ENCODE results near the gene MAJIN.

MAJIN gene

DNA sequence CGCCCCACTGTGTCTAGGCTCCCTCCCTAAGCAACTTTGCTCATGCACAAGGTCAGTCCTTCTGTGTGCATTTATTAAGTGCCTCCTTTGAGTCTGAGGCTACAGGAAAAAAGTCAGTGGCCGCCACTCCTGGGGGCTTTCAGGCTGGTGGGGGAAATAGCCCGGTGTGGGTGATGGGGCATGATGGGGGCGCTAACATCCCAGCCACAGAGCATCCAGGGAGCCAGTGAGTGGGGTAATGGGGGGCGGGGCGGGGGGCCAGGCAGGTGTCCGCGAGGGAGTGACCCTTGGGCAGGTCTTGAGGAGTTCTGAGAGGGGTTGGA lies 83.5 kb downstream of the MAJIN start:
- Histone ChIP-seq H3K36me3 (ENCODE audit: control insufficient read depth in 2 of 2, insufficient read depth in 1 of 2, low read length in 2 of 2) (no peaks in the 10 kb centered on the region), H3K27ac (ENCODE audit: extremely low read depth, low read depth, low read length) (no peak overlapping the region), H3K4me3 (ENCODE audit: low read depth, low read length) (no peak overlapping the region), H3K4me1 (ENCODE audit: control insufficient read depth, insufficient read depth, low read length) (no peaks in the 10 kb centered on the region), H3K9me3 (ENCODE audit: control insufficient read depth, insufficient read depth, low read depth, low read length) (no peaks in the 10 kb centered on the region)
- CTCF ChIA-PET, result interaction anchor here (0.5 to 5.2 kb wide), 24 partner anchors 9 to 233 kb away, joined by 3 to 83 read pairs (median 3); partner anchors contain the start of gene EHD1
- TF ChIP-seq ZNF561 (tag by site-specific recombination; IDR thresholded peaks at IDR 0.05; ENCODE audit: borderline replicate concordance), result no peak
- TF ChIP-seq ZNF423 (tag by site-specific recombination; IDR thresholded peaks at IDR 0.05), result no peak
- TF ChIP-seq ZNF354C (tag by site-specific recombination; IDR thresholded peaks at IDR 0.05; ENCODE audit: borderline replicate concordance, low read depth), result no peak
- no peak for TF ChIP-seq ZSCAN30 (tag by site-specific recombination; IDR thresholded peaks at IDR 0.05)
- no peak for TF ChIP-seq GLIS2 (tag by site-specific recombination; IDR thresholded peaks at IDR 0.05)
- no peak for TF ChIP-seq ZNF23 (tag by site-specific recombination; IDR thresholded peaks at IDR 0.05; ENCODE audit: borderline replicate concordance)
- no peak for TF ChIP-seq ZNF843 (tag by site-specific recombination; IDR thresholded peaks at IDR 0.05)
- POLR2A ChIA-PET, result interaction anchor here (0.6 to 1.0 kb wide), 4 partner anchors 11 to 110 kb away, joined by 3 to 7 read pairs (median 4); no protein-coding TSS in a partner anchor

Measured in HEK293 (cell line).